PFSK-1 (cell line): ENCODE measurements around the gene RASSF1.

ENCODE experiments used
- FOXP2 ChIP-seq: optimal IDR thresholded peaks from 2 replicates; pipeline ENCODE3; 2011; ENCODE audit warnings: borderline replicate concordance, control low read depth, inconsistent platforms; ENCODE audit not compliant: insufficient read depth; ENCODE audit errors: extremely low read length, extremely low read depth
- POLR2AphosphoS5 ChIP-seq: IDR thresholded peaks from 2 replicates; pipeline ENCODE4 v1.6.1; 2012; ENCODE audit warnings: low read depth, mild to moderate bottlenecking, control low read depth, low read length, moderate library complexity
- SIN3A ChIP-seq: IDR thresholded peaks from 2 replicates; pipeline ENCODE4 v1.6.1; 2012; ENCODE audit warnings: mild to moderate bottlenecking, low read length, moderate library complexity, borderline replicate concordance; ENCODE audit not compliant: insufficient read depth
- TAF1 ChIP-seq: IDR thresholded peaks from 2 replicates; pipeline ENCODE4 v1.6.1; 2012; ENCODE audit warnings: low read length, control low read depth, borderline replicate concordance; ENCODE audit not compliant: insufficient read depth
- TF ChIP-seq, protein P1 (sequence below), 2 experiments: IDR thresholded peaks; 2 replicates each; pipeline versions ENCODE4 v1.6.1 to v1.8.0; 2011 to 2012; ENCODE audit warnings: low read depth in 2 of 2, low read length in 2 of 2, control low read depth in 1 of 2, inconsistent platforms in 1 of 2, mild to moderate bottlenecking in 1 of 2, moderate library complexity in 1 of 2; ENCODE audit not compliant: insufficient read depth in 1 of 2

The RASSF1 gene

DNA sequence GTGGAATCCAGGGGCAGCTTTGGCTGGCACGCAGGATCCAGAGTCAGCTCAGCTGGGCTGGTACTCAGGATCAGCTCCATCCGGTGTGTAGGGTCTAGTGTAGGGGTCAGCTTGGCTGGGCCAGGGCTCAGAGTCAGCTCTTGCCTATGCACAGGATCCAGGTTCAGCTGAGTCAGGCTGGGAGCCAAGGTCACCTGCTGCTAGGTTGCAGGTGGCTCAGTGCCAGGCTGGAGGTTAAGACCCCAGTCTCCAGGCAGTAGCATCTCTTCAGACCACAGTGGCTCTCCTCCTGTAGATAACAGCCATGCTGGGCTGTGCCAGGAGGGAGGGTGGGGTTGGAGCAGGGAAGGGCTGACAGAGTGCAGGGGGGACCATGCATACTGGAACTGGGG is 43.3 kb downstream of the RASSF1 start:
- TF ChIP-seq, protein P1, sequence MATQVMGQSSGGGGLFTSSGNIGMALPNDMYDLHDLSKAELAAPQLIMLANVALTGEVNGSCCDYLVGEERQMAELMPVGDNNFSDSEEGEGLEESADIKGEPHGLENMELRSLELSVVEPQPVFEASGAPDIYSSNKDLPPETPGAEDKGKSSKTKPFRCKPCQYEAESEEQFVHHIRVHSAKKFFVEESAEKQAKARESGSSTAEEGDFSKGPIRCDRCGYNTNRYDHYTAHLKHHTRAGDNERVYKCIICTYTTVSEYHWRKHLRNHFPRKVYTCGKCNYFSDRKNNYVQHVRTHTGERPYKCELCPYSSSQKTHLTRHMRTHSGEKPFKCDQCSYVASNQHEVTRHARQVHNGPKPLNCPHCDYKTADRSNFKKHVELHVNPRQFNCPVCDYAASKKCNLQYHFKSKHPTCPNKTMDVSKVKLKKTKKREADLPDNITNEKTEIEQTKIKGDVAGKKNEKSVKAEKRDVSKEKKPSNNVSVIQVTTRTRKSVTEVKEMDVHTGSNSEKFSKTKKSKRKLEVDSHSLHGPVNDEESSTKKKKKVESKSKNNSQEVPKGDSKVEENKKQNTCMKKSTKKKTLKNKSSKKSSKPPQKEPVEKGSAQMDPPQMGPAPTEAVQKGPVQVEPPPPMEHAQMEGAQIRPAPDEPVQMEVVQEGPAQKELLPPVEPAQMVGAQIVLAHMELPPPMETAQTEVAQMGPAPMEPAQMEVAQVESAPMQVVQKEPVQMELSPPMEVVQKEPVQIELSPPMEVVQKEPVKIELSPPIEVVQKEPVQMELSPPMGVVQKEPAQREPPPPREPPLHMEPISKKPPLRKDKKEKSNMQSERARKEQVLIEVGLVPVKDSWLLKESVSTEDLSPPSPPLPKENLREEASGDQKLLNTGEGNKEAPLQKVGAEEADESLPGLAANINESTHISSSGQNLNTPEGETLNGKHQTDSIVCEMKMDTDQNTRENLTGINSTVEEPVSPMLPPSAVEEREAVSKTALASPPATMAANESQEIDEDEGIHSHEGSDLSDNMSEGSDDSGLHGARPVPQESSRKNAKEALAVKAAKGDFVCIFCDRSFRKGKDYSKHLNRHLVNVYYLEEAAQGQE (IDR thresholded peaks at IDR 0.05; ENCODE audit: insufficient read depth in 1 of 2, low read depth in 2 of 2, low read length in 2 of 2), result no peak
- TF ChIP-seq SIN3A (no peak), FOXP2 (no peak), POLR2AphosphoS5 (no peak), TAF1 (no peak)

DNA sequence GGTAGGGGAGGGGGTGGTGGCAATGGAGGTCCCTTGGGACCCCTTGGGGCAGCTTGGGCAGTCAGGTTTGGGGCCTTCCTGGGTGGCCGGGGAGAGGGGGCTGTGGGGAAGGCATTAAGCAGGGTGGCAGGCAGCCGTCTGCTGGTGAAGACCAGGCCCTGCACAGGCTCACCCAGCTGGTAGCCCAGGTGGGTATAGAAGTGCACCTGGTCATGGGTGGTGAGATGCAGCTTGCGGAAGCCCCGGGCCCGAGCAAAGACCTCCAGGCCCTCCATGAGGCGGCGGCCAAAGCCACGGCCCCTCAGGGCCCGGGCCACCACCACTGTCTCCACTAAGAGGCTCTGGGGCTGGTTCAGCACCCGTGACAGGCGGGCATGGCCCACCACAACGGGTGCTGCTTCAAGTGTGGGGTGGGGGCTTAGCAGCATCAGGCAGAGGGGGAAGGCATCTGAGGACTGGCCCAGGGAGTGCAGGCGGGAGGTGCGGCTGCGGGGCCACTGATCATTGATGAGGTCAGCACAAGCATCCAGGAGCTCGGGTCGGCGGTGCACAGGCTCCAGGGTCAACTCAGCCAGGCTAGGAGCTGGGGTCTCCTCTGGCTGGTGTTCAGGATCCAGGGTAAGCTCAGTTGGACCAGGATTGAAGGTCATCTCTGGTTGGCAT is 43.8 kb downstream of the RASSF1 start:
- TF ChIP-seq, protein P1 (IDR thresholded peaks at IDR 0.05; ENCODE audit: insufficient read depth in 1 of 2, low read depth in 2 of 2, low read length in 2 of 2), result no peak
- no peak for TF ChIP-seq SIN3A
- no peak for TF ChIP-seq FOXP2
- no peak for TF ChIP-seq TAF1
- TF ChIP-seq POLR2AphosphoS5, result no peak

DNA sequence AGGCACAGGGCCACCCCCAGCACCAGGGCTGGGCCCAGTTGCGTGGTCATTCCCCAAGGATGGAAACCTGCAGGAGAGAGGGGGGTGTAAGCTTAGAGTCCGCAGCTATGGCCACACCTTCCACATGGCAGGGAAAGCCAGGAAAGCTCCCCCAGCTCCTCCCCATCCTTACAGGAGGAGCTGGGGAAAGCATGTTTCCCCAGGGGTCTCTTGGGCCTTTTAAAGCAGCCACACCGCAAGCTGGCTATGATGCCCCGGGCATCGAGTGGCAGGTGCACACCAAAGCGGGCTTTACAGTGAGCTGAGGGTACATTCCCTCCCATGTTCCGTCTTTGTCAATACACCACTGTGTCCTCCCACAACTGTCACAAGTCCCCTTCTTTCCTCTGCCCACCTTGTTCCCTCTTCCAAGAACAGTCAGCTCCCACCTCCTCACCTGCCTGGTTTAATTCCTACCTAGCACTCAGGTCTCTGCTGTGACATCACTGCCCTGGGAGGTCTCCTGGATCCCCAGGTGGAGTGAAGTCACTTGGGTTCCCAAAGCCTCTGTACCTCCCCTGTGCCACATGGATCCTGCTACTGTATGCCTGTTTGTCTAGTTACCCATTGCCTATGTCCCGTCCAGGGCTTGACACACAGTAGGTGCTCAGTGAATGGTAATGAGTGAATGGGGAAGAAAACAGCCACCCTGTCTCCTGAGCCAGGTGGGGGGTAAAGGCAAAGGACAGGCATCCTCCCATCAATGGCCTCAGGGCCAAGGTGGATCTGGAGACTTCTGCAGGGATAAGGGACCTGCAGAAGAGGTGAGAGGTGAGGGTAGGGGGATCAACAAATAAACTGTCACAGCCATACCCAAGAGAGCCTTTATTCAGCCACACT is 44.8 kb downstream of the RASSF1 start:
- no peak for TF ChIP-seq TAF1
- TF ChIP-seq, protein P1 (IDR thresholded peaks at IDR 0.05; ENCODE audit: insufficient read depth in 1 of 2, low read depth in 2 of 2, low read length in 2 of 2), result no peak
- no peak for TF ChIP-seq POLR2AphosphoS5
- no peak for TF ChIP-seq FOXP2
- no peak for TF ChIP-seq SIN3A

DNA sequence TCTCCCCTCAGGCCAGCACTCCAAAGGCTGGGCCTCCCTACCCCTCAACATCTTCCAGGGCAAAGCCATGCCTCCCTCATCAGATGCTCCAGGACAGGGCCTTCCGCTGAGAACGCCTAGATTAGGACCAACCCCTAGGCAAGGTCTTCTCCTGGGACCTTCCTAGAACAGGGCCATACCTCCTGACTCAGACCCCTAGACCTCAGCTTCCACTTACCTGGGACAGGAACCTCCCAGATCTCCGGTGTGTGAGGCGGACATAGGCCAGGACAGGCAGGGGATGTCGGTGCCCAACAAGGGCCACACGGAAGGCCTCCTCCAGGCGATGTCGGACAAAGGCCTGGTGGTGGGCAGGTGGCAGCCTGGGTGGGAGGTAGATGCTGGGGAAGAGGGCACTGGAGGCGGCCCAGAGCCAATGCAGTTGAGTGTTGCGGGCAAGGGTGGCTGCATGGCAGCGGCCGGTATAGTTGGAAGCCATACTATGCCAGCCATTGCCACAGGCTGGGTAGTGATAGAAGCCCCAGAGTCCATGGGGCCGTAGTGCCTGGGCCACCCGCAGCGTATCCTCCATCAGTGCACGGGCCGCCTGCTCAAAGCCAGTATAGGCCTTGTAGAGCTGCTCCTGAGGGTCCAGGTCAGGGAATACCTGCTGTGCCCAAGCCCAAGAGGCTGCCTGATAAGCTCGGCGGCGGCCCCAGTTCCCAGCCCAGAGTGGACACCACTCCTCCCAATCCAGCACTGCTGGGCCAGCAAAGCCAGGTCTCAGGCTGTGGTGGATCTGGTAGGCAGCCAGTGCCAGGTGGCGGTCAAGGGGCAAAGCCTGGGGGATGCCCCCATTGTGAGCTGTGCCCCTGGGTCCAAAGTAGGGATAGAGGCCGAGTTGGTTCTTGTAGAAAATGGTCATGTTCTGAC is 45.9 kb downstream of the RASSF1 start:
- TF ChIP-seq POLR2AphosphoS5 (no peak), TAF1 (no peak)

DNA sequence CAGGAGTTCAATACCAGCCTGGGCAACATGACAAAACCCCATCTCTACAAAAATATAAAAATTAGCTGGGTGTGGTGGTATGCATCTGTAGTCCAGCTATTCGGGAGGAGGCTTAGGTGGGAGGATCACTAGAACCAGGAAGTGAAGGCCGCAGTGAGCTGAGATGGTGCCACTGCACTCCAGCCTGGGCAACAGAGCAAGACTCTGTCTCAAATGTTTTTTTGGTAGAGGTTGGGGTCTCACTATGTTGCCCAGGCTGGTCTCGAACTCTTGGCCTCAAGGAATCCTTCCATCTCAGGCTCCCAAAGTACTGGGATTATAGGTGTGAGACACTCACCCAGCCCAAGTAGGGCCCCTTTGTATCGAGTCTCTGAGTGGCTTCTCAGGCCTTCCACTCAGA is 46.5 kb downstream of the RASSF1 start:
- TF ChIP-seq, protein P1 (IDR thresholded peaks at IDR 0.05; ENCODE audit: insufficient read depth in 1 of 2, low read depth in 2 of 2, low read length in 2 of 2), result no peak
